Esophagus mucosa (tissue), 1 donor: ENCODE results near the gene ZNF281. TPM values are rescaled to one million over a fixed set of nuclear protein-coding genes. Genes with fewer than 3 reads are reported as not detected.
A peak's percentile ranks its signal among the peaks of the same experiment; 100 is the strongest.
"Not testable (repeated sequence)": the region's sequence is repeated elsewhere in the genome, so short reads cannot be mapped to it uniquely, and the experiment has no call there.

ENCODE experiments used
- ATAC-seq: fragments of 200-7000 bp; cut with Tn5 transposase; one replicate; pipeline ENCODE4 v1.9.1; 2020
- total RNA-seq: library from RNA; stranded (reverse); gene quantifications from one replicate; pipeline ENCODE4 v1.2.4, GENCODE V29; 2023
- donor health status: DM: yes; HTN: yes; CAD: no.

The ZNF281 gene
- total RNA-seq, 1 donor from 2014 or later = 3.6 TPM

DNA sequence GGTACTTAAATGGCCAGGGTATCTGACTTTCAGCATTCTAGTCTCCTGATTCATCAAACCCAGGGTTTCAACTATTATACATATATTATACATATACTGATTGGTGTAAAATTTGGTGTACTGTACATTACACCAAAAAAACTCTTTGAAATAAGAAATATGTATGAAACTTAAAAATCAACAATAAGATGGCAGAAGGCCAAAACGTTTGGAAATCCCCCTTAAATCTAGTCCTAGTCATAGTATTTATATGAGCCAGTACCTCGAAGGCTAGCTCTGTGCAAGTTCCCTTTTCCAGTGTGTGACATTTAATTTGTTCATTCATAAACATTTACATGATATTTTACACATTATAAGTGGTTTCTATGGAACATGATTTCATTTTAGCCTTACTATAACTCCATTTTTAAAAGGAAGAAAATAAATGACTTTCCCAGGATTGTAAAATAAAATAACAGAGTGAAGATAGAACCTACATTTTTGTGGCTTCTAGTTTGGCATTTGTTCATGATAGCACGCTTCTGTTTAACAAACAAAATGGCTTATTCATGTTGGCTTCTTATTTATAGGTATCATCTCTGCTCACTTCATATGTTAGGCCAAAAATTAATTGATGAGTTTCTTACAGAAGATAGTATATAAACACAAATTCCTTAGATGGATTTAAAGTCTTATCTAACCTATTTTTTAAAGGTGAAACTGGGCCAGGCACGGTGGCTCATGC lies 18.8 kb upstream of the ZNF281 start:
- ATAC-seq = no peak

DNA sequence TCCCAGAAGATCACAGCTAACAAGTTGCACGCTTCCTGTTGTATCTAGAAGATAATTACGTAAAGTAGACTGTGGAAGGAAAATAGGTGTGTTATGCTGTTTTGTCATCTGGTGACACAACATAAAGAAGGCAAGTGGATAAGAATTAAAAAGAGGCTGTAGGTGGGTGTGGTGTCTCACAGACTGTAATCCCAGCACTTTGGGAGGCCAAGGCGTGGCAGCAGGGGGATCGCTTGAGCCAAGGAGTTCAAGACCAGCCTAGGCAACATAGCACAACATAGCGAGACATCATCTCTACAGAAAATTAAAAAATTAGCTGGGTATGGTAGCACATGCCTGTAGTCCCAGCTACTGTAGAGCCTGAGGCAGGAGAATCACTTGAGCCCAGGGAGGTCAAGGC lies 17.9 kb upstream of the ZNF281 start:
- ATAC-seq = peak; percentile 41

DNA sequence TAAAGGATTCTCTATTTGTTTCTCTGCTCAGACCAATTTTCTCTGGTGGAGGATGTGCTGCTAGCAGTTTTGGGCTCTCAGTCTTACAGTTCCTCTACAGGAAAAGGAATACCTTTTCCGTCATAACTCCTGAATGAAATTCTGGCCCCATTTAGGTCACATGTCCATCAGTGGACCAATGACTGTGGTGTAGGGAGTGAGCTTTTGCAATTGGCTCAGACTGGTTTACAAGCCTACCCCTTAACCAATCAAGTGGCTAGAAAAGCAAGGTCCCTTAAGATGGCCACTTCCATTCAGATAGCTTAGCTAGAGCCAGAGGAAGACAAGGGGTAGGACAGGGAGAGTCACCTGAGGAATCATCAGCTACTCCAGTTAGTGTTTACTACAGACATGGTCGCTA lies 16.4 kb upstream of the ZNF281 start:
- no peak for ATAC-seq

DNA sequence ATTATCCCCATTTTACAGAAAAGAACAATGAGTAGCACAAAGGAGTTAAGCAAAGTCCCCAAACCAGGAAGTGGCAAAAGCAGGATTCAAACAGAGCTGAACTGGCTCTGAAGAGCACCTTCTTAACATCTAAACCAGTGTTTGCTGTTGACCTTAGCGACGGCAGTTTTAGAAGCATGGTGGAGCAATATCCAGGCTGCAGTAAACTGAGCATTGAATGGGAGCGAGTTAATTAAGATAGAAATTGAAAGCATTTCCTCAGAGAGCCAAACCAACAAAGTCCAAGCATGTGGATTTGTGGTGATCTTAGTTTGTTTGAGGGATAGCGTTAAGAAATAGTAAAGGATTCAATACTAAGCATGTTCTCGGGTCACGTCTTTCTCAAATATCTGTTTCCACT lies 13.4 kb upstream of the ZNF281 start:
- no peak for ATAC-seq

DNA sequence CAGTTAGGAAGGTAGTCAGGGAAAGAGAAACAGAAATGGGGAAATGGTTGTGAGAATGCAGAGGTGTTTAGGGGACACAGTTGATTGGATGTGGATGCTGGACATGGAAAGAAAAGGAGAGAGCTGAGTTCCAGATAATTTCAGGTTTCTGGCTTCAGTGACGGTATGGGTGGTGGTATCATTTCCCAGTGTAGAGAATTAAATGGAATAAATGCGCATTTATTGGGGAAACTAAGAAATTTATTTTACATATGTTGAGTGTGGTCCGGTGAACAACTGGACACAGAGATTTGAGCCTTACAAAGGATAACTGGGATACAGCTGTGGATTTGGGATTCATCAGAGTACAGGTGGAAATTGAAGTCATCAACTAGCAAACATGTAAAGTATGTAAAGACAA lies 12.4 kb upstream of the ZNF281 start:
- no peak for ATAC-seq

DNA sequence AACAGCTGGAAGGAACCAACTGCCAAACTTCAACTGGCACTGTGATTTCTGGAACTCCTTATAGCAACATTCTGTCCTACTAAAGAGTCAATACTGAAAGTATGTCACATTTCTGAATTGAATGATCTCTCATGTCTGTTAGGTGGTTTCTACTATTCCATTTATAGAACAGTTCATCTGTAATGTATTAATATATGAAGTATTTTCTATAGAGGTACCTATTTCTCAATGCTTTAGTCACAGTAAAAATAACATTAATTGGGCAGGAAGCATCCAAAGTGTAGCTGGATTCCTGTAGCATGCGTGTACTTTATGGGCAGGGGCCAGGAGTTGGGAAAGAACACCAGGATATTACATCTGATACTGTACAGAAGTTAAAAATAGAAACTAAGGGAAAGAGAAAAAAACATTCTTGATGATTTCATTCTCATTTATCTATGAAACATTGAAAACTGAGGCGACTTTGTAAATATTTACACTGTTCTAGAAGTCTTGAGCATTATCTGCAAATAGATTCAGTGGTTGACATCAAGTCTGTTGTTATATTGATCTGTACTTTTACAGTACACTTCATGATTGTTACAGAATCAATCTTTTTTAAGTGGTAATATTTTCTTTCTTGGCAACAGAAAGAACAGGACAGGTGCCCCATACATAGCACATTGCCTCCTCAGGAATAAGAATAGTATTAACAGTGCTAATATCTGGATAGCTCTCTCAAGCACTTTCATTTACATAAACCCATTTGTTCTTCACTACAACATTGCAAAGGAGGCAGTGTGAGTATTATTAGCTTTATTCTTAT lies 6.2 kb upstream of the ZNF281 start:
- ATAC-seq = peak; percentile 87

DNA sequence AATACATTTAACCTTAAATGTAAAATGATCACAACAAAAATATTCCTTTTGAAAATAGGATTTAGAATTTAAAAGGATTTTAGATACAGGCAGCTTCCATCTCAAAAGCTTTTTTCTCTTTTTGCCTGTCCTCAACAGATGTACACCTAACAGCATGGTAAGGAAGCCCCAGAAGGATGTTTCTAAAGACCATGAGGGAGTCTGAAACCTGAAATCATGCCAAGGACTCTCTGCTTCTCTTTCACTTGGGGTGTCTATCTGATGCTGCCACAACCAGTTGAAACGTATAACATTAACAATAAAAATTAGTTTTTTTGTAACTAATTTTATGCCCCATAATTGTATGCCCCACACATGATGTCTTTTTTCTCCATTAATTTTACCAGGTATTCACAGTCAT lies 5.4 kb upstream of the ZNF281 start:
- no peak for ATAC-seq

DNA sequence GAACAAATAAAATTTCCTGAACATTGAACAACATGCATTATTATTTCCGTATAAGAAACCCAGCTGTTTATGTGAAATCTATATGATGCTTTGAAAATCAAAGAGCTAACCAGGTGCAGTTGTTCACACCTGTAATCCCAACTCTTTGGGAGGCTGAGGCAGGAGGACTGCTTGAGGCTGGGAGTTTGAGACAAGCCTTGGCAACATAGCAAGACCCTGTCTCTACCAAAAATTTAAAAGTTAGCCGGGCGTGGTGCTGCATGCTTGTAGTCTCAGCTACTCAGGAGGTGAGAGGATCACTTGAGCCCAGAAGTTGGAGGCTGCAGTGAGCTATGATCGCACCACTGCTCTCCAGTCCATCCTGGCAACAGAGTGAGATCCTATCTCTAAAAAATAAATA lies 4.8 kb upstream of the ZNF281 start:
- ATAC-seq = no peak

DNA sequence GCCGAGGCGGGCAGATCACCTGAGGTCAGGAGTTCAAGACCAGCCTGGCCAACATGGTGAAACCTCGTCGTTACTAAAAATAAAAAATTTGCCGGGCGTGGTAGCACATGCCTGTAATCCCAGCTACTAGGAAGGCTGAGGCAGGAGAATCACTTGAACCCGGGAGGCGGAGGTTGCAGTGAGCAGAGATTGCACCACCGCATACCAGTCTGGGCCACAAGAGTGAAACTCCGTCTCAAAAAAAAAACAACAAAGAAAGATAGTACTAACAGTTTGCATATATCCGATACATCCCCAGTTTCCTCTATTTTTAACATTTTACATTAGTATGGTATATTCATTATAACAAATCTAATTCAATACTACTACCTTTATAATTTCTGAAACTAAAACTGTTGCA lies 3.9 kb upstream of the ZNF281 start:
- ATAC-seq = not testable (repeated sequence)

DNA sequence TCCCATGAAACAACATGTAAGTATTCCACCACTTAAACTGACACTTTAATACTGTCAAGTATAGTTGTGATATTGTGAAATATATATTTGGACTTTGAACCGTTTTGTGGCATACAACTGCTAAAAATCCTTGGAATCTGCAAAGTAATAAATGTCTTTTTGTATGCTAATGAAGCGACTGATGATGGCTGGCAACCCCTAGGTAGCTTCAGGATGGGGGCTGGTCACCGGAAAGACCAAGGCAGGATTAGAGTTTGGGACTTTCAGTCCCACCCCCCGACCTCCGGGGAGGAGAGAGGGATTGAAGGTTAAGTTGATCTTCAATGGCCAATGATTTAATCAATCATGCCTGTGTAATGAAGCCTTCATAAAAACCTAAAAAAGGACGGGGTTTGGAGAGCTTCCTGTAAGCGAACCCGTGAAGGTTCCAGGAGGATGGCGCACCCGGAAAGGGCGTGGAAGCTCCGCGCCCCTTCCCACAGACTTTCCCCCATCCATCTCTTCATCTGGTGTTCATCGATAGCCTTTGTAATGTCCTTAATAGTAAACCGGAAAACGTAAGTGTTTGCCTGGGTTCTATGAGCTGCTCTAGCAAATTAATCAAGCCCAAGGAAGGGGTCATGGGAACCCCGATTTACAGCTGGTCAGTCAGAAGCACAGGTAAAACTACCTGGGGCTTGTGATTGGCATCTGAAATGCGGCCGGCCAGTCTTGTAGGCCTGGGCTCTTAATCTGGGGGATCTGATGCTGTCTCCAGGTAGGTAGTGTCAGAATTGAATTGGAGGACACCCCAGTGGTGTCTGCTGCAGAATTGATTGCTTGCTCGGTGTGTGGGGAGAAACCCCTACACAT lies 1.8 kb upstream of the ZNF281 start:
- ATAC-seq = no peak

DNA sequence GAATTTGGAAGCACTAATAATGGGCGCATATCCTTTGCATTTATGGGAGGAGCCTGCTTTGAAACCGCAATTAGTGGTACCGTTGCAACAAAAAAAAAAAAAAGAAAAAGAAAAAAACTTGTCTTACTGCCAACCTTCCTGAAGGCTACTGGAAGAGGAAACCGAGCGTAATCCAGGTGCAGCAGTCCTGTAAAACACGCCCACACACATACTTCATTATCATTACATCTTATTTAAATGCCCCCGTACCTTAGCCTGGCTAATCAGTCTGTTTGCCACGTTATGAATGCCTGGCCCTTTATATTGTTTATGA lies 686 bp upstream of the ZNF281 start:
- peak; percentile 48 for ATAC-seq

DNA sequence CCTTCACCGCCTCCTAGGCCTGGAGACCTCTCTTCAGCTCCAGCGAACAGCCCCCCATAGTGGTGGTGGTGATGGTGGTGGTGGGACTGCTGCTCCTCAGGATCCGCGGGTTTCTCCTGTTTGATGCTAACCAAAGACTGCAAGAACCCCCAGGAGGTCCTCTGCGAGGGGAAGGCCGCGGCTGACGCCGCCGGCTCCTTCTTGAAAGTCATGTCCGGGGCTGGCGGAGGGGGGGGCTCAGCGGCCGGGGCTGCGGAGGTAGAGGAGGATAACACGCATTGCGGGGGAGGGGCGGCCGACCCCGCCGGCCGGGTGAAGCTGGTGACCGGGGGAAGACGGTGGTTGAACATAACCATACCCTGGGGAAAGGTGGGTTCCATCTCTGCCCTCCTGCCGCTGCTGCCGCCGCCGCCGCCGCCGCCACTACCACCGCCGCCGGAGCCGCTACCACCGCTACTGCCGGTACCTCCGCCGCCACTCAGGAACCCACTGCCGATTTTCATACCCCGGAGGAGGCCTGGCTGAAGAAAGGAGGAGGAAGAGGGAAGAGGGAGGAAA lies 554 bp downstream of the ZNF281 start:
- ATAC-seq = peak; percentile 17

DNA sequence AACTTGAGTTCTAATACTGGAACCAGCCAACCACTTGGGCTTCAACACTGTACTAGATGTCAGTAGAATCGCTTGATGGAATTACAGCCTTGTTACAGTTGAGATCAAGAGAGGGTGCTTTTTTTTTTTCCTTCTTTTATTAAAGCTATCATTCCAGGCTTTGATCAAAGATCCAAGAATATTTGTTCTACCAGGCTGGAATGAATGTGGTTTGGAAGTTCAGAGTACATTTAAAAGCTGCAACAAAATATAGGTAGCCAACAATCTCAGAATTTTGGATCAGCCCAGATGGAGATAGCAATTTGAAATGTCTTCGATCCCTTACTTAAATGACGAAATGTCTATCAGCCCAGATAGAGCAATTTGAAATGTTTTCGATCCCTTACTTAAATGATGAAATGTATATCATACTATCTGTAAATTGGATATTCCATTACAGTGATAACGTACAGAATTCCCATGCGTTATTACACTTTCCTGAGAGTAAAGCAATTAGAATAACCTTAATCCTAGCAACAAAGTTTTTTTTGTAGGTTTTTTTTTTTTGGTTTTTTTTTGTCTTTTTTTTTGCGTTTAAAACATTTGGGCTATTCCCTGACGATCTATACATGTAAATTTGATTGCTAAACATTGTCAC lies 3.6 kb downstream of the ZNF281 start:
- ATAC-seq = no peak

DNA sequence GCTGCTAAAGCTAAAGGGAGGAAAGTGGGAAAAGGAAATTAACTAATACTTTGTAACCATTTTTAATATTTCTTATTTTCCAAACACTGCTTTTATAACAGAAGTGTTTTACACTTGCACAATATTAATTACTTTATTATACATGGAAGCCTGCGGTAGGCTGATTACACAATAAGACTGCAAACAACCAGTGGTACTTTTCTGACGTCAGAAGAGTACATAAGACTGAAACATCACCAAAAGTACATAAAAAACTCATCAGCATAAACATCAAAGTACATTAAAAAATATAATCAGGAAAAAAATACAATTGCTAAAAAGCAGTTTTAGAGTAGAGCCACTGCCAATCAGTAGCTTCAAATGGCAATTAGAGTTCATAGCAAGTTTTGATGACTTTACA lies 4.6 kb downstream of the ZNF281 start:
- no peak for ATAC-seq

DNA sequence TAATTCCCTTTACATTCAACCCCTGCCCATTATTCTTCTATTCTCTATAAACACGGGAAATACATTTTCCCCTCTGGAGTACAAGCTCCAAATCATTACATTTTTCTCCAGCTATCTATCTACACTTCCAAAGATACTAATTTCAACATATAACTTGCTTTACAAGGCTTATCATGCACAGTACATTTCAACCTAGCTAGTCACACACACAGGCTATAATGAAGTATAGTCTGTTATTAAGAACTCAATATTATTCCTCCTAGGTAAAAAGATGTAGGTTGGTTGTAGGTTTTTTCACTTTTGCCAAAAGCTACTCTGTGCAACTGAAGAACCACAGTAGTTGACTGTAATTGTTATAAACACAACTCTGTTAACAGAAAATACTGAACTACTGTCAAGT lies 8.1 kb downstream of the ZNF281 start:
- no peak for ATAC-seq

DNA sequence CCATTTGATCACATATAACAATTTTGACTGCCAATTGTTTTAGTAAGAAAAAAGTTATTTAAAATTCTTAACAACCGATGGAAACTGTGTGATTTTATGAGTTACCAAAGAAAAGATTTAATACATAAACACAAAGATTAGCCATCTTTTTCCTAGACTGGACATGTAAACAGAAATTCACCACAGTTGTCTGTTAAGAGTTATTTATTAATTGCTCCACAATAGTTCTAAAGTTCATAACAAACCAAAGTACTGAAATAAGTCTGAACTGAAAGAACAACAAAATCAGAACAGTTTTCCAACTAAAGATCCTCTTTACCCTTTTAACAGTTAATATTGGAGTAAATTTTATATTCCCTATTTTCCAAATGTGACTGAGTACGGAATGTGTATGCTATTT lies 8.6 kb downstream of the ZNF281 start:
- ATAC-seq = no peak

DNA sequence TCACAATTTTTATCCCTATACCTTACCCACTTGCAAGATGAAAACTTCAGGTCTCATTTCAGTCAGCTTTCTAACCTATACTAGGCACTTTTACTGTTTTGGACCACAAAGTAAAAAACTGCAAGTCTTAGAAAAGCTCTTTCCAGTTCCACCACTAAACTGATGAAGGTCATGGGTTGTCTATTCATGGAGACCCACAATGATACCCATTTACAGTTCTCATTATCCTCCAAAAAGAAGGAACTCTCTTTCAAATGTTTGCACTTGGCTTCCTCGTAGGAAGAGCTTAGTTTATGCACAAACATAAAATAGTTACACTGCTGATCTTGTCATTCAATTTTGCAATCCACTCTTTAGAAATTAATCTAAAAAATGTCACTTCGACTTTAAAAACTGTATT lies 9.3 kb downstream of the ZNF281 start:
- no peak for ATAC-seq

DNA sequence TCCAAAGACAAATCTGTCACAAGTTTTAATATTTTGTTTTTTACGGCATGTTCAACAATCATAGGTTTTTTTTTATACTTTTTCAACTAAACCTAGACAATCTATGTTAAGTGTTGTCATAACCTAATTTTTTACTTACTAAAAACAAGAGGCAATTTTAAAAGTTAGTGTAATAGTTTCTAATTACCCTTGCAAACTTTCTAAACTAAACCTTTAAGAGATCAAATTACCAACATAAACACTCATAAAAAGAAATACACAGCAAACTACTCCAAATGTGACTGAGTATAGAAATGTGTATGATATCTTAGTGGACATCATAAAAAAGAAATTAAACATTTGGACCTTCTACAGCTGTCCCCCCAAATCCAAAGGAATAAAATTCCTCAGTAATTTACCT lies 10.0 kb downstream of the ZNF281 start:
- no peak for ATAC-seq

DNA sequence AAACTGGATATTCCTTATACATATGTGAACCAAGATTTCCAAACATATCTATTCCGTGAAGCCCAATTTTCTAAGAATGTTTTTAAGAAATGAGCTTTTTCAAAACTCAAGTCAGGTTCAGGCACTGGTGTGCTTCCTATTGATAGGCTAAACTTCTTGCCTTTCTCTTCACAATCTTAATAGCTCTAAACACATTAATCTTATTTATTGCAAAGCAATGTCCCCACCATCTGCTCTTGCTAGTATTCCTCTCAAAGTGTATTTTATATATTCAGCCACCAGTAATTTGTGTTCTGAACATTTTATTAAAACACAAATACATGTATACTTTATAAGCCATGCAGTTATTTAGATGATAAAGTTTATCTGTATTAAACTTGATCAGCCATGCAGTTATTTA lies 11.5 kb downstream of the ZNF281 start:
- no peak for ATAC-seq

DNA sequence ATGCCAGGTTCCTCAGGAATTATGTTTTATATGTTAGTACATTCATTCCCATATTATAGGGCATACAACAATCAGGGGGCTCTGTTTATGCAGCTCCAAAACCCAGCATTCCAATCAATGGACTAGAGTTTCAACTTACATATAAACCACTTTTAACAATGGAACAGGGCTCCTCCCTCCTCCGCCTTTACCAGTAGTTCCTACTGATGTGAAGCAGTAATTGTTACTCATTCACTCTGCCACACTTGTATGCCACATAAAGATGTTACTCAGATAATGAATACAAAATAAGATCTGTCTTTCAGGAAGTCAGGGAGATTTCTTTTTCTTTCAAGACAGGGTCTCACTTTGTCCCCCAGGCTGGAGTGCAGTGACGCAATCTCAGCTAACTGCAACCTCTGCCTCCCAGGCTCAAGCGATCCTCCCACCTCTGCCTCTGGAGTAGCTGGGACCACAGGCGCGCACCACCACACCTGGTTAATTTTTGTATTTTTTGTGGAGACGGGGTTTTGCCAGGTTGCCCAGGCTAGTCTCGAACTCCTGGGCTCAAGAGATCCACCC lies 17.1 kb downstream of the ZNF281 start:
- no peak for ATAC-seq

DNA sequence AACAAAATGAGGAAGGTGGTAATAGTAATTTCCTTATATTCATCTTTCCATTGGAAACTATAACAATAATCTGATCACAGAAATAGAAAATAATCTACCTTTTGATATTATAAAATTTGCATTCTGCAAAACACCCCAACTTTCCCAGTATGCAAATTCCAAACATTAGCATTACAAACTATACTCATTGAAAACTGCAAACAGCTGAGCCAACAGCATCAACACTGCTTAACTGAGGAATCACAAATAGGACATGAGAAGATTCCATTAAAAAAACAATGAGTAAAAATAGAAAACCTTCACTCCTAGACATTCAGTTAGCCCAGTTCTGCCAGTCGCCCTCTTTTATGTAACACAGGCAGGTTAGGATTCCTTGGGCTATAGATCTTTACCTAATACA lies 18.1 kb downstream of the ZNF281 start:
- ATAC-seq = no peak

DNA sequence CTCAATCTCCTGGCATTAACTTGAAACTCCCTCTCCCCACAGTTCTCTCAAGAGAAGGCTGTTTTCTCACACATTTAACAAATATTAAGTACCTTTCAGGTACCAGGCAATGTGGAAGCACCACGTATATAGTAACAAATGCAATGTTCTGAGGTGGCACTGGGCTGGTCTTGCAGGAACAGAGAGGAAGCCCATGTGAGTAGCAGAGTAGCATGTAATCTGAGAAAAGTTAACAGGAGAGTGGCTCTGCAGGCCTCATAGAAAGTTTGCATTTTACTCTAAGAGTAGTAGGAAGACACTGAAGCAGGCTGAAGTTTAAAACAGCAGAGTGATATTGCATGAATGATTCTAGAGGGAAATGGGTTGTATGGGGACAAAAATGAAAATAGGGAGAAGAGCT lies 21.0 kb downstream of the ZNF281 start:
- no peak for ATAC-seq
